ENCODE results near the gene WDFY4. TPM values are rescaled to one million over a fixed set of nuclear protein-coding genes. Genes with fewer than 3 reads are reported as not detected.

WDFY4 gene
- total and polyA plus RNA-seq, 9 of the 15 experiments (the other 6 are each of a cell fraction or from before 2014, with no cell fraction given): 0.01 to 0.02 (median 0.01) TPM; not detected in 6

DNA sequence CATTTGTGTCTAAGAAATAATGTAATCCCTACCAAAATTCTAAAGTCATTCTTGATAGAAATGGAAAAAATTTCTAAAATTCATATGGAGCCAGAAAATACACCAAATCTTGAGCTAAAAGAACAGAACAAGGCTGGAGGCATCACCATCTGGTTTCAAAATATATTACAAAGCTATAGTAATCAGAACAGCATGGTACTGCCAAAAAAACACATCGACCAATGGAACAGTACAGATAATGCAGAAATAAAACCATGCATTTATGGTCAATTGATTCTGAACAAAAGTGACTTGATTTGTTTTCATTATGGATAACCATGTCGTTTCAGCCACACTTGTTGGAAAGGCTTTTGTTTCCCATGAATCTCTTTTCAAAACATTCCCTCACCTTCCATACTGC lies 7.0 kb upstream of the WDFY4 start:
- BruUV-seq (replicated peaks): no TSS peak
- H2AFZ ChIP-seq (ENCODE audit: low read depth, low read length): no peak overlapping the region
- ATAC-seq: no peak
- peaks cover 7 to 11% of the 10 kb centered on the region in 2 experiments; a peak in 4 of 5 replicates for H3K27me3 ChIP-seq (ENCODE audit: control insufficient read depth in 2 of 2, insufficient read depth in 2 of 2, low read length in 2 of 2)
- H3K27ac ChIP-seq (ENCODE audit: extremely low read depth, low read depth, low read length): no peak overlapping the region
- CTCF ChIA-PET (ENCODE audit: low intra/inter-chr PET ratio): no interaction called here
- FAIRE-seq: no peak
- H3K79me2 ChIP-seq (ENCODE audit: control insufficient read depth, insufficient read depth, low read length): no peaks in the 10 kb centered on the region
- H3K9me3 ChIP-seq (replicated peaks; ENCODE audit: control insufficient read depth, insufficient read depth, low read depth, low read length): no peaks in the 10 kb centered on the region
- TF ChIP-seq ATF1 (CRISPR knock-in tag; IDR thresholded peaks at IDR 0.05) (no peak), ATF1 (tag; IDR thresholded peaks at IDR 0.05) (no peak), RBM25 (IDR thresholded peaks at IDR 0.05; ENCODE audit: low read depth, low read length, severe bottlenecking) (peak; percentile 55)
- TF ChIP-seq, protein P1, sequence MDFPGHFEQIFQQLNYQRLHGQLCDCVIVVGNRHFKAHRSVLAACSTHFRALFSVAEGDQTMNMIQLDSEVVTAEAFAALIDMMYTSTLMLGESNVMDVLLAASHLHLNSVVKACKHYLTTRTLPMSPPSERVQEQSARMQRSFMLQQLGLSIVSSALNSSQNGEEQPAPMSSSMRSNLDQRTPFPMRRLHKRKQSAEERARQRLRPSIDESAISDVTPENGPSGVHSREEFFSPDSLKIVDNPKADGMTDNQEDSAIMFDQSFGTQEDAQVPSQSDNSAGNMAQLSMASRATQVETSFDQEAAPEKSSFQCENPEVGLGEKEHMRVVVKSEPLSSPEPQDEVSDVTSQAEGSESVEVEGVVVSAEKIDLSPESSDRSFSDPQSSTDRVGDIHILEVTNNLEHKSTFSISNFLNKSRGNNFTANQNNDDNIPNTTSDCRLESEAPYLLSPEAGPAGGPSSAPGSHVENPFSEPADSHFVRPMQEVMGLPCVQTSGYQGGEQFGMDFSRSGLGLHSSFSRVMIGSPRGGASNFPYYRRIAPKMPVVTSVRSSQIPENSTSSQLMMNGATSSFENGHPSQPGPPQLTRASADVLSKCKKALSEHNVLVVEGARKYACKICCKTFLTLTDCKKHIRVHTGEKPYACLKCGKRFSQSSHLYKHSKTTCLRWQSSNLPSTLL (IDR thresholded peaks at IDR 0.05): no peak
- intact Hi-C loops (cut with micrococcal nuclease): no loop called here
- WGBS (ENCODE audit: insufficient coverage, low coverage, missing lambda C conversion rate): 0% methylated on average over 2 of the region's 2 CpGs
- no peak overlapping the region for H3K4me3 ChIP-seq
- no peaks in the 10 kb centered on the region for H3K4me1 ChIP-seq (replicated peaks in 1 of 2; ENCODE audit: control insufficient read depth in 2 of 2, insufficient read depth in 2 of 2, low read length in 2 of 2)
- H3K4me2 ChIP-seq (ENCODE audit: insufficient read depth, low read length): no peak overlapping the region
- DNase-seq (ENCODE audit: extremely low read depth in 1 of 4, low spot score in 3 of 4): no peak
- in situ Hi-C loops (cut with MboI): no loop called here
- no peaks in the 10 kb centered on the region for H4K20me1 ChIP-seq (replicated peaks; ENCODE audit: control insufficient read depth, insufficient read depth, low read length)
- no peak overlapping the region for H3K9ac ChIP-seq (ENCODE audit: insufficient read depth in 1 of 2, low read depth in 2 of 2, low read length in 2 of 2)
- H3K9me1 ChIP-seq (ENCODE audit: control insufficient read depth, insufficient read depth, low read length): no peaks in the 10 kb centered on the region
- H3K36me3 ChIP-seq (ENCODE audit: control insufficient read depth, insufficient read depth, low read length): no peaks in the 10 kb centered on the region
- POLR2A ChIA-PET: interaction anchor here (0.6 kb wide), 1 partner anchor 132 kb away, joined by 3 read pairs; no protein-coding TSS in a partner anchor

DNA sequence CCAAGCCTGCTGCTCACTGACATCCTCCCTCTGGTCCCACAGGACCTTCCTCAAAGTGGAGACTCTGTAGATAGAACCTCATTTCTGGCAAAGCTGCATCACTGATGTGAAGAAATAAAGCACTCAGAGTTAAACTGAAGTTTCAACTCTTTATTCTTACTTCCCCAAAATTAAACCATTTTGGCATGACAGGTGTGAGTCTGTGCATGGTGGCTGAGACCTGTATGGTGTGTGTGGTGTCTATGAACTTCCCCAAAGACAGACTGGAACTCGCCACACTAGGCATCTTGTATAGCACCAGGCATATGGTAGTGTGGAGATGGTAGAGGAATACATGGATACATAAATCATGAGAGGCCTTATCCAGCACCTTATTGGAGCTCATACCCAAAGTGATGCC lies 6.6 kb upstream of the WDFY4 start:
- CTCF ChIA-PET (ENCODE audit: low intra/inter-chr PET ratio): no interaction called here
- 0% methylated on average over 1 of the region's 1 CpG for WGBS (ENCODE audit: insufficient coverage, low coverage, missing lambda C conversion rate)
- no peak overlapping the region for H3K4me2 ChIP-seq (ENCODE audit: insufficient read depth, low read length)

More for the DNA sequence above, 6.6 kb upstream of the WDFY4 start:
- peaks cover 5 to 7% of the 10 kb centered on the region in 2 experiments; a peak in 3 of 5 replicates for H3K27me3 ChIP-seq (ENCODE audit: control insufficient read depth in 2 of 2, insufficient read depth in 2 of 2, low read length in 2 of 2)
- no peak overlapping the region for H3K4me3 ChIP-seq
- no TSS peak for BruUV-seq (replicated peaks)
- no peaks in the 10 kb centered on the region for H3K36me3 ChIP-seq (ENCODE audit: control insufficient read depth, insufficient read depth, low read length)
- no peak overlapping the region for H3K9ac ChIP-seq (ENCODE audit: insufficient read depth in 1 of 2, low read depth in 2 of 2, low read length in 2 of 2)
- POLR2A ChIA-PET: interaction anchor here (0.6 kb wide), 1 partner anchor 133 kb away, joined by 3 read pairs; no protein-coding TSS in a partner anchor
- no peaks in the 10 kb centered on the region for H3K79me2 ChIP-seq (ENCODE audit: control insufficient read depth, insufficient read depth, low read length)
- no peak overlapping the region for H3K27ac ChIP-seq (ENCODE audit: extremely low read depth, low read depth, low read length)
- no peaks in the 10 kb centered on the region for H4K20me1 ChIP-seq (replicated peaks; ENCODE audit: control insufficient read depth, insufficient read depth, low read length)
- FAIRE-seq: no peak
- no peaks in the 10 kb centered on the region for H3K4me1 ChIP-seq (replicated peaks in 1 of 2; ENCODE audit: control insufficient read depth in 2 of 2, insufficient read depth in 2 of 2, low read length in 2 of 2)
- in situ Hi-C loops (cut with MboI) (no loop called here), intact Hi-C loops (cut with micrococcal nuclease) (no loop called here)
- no peaks in the 10 kb centered on the region for H3K9me3 ChIP-seq (replicated peaks; ENCODE audit: control insufficient read depth, insufficient read depth, low read depth, low read length)
- DNase-seq (ENCODE audit: extremely low read depth in 1 of 4, low spot score in 3 of 4): no peak
- no peaks in the 10 kb centered on the region for H3K9me1 ChIP-seq (ENCODE audit: control insufficient read depth, insufficient read depth, low read length)
- ATAC-seq: no peak
- TF ChIP-seq TFAM (CRISPR knock-in tag; conservative IDR thresholded peaks at IDR 0.05) (no peak), U2AF2 (optimal IDR thresholded peaks at IDR 0.05; ENCODE audit: low read depth, low read length) (no peak), ZBTB8A (IDR thresholded peaks at IDR 0.05; ENCODE audit: partially characterized antibody) (no peak), POLR3G (IDR thresholded peaks at IDR 0.05; ENCODE audit: extremely low read depth, insufficient read length, insufficient replicate concordance) (no peak), ZNF3 (CRISPR knock-in tag; IDR thresholded peaks at IDR 0.05) (no peak), NR2C1 (IDR thresholded peaks at IDR 0.05) (no peak), NR2C1 (tag; IDR thresholded peaks at IDR 0.05) (no peak)
- no peak overlapping the region for H2AFZ ChIP-seq (ENCODE audit: low read depth, low read length)
